Measurements from ENCODE around the gene VPS72. TPM values are rescaled to one million over a fixed set of nuclear protein-coding genes. Genes with fewer than 3 reads are reported as not detected.

Gene VPS72
- polyA plus RNA-seq, 1 donor (not counting 4 experiments of a cell fraction or from before 2014, with no cell fraction given) = 69.9 TPM

GRCh38 chr1:151137789-151138188 is 52.2 kb downstream of the VPS72 start:
- no peak overlapping the region for H3K9ac ChIP-seq (ENCODE audit: control insufficient read depth, extremely low read depth, insufficient read depth, low read length)
- H3K9me1 ChIP-seq (ENCODE audit: control insufficient read depth, extremely low read depth, insufficient read depth, low read length) = no peaks in the 10 kb centered on the region
- no peaks in the 10 kb centered on the region for H3K9me3 ChIP-seq (ENCODE audit: control insufficient read depth, low read depth, low read length)
- H3K79me2 ChIP-seq (ENCODE audit: control insufficient read depth, insufficient read depth, low read length) = no peaks in the 10 kb centered on the region
- H3K4me2 ChIP-seq (ENCODE audit: control insufficient read depth, extremely low read depth, insufficient read depth, low read depth, low read length) = no peak overlapping the region
- FAIRE-seq (no peak), DNase-seq (ENCODE audit: low read depth, low spot score) (no peak)
- no peak overlapping the region for H2AFZ ChIP-seq (ENCODE audit: control insufficient read depth, low read length)
- H3K4me1 ChIP-seq (ENCODE audit: control insufficient read depth, extremely low read depth, insufficient read depth, low read length) = no peaks in the 10 kb centered on the region
- TF ChIP-seq EZH2 (IDR thresholded peaks at IDR 0.05; ENCODE audit: low read length) = no peak
- TF ChIP-seq, protein P1, sequence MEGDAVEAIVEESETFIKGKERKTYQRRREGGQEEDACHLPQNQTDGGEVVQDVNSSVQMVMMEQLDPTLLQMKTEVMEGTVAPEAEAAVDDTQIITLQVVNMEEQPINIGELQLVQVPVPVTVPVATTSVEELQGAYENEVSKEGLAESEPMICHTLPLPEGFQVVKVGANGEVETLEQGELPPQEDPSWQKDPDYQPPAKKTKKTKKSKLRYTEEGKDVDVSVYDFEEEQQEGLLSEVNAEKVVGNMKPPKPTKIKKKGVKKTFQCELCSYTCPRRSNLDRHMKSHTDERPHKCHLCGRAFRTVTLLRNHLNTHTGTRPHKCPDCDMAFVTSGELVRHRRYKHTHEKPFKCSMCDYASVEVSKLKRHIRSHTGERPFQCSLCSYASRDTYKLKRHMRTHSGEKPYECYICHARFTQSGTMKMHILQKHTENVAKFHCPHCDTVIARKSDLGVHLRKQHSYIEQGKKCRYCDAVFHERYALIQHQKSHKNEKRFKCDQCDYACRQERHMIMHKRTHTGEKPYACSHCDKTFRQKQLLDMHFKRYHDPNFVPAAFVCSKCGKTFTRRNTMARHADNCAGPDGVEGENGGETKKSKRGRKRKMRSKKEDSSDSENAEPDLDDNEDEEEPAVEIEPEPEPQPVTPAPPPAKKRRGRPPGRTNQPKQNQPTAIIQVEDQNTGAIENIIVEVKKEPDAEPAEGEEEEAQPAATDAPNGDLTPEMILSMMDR (optimal IDR thresholded peaks at IDR 0.05 in 1 of 3, IDR thresholded peaks at IDR 0.05 in 1 of 3, conservative IDR thresholded peaks at IDR 0.05 in 1 of 3; ENCODE audit: extremely low read depth in 1 of 3, insufficient read depth in 2 of 3, low read length in 3 of 3) = no peak
- H3K27me3 ChIP-seq (ENCODE audit: control insufficient read depth, extremely low read depth, insufficient read depth, low read length) = peaks cover 12% of the 10 kb centered on the region
- dilution Hi-C loops (cut with MboI; ENCODE audit: extremely low pct_ligation_motif_present, low sequenced_read_pairs) = no loop called here
- no peak overlapping the region for H3K4me3 ChIP-seq (ENCODE audit: control insufficient read depth in 2 of 3, extremely low read depth in 1 of 3, insufficient read depth in 2 of 3, low read depth in 1 of 3, low read length in 3 of 3)
- H3K36me3 ChIP-seq (ENCODE audit: control insufficient read depth in 2 of 2, extremely low read depth in 1 of 2, insufficient read depth in 2 of 2, low read length in 2 of 2) = no peaks in the 10 kb centered on the region
- H4K20me1 ChIP-seq (ENCODE audit: control insufficient read depth, extremely low read depth, insufficient read depth, low read length) = no peaks in the 10 kb centered on the region
- no peak overlapping the region for H3K27ac ChIP-seq (ENCODE audit: control insufficient read depth, insufficient read depth, low read length)

- Histone ChIP-seq H3K9ac (ENCODE audit: control insufficient read depth, extremely low read depth, insufficient read depth, low read length) (no peak overlapping the region), H3K27ac (ENCODE audit: control insufficient read depth, insufficient read depth, low read length) (no peak overlapping the region), H3K4me1 (ENCODE audit: control insufficient read depth, extremely low read depth, insufficient read depth, low read length) (peaks cover 10% of the 10 kb centered on the region), H3K36me3 (ENCODE audit: control insufficient read depth in 2 of 2, extremely low read depth in 1 of 2, insufficient read depth in 2 of 2, low read length in 2 of 2) (no peaks in the 10 kb centered on the region), H3K4me3 (ENCODE audit: control insufficient read depth in 2 of 3, extremely low read depth in 1 of 3, insufficient read depth in 2 of 3, low read depth in 1 of 3, low read length in 3 of 3) (no peak overlapping the region), H2AFZ (ENCODE audit: control insufficient read depth, low read length) (no peak overlapping the region), H3K27me3 (ENCODE audit: control insufficient read depth, extremely low read depth, insufficient read depth, low read length) (peaks cover 23% of the 10 kb centered on the region), H3K9me1 (ENCODE audit: control insufficient read depth, extremely low read depth, insufficient read depth, low read length) (no peaks in the 10 kb centered on the region), H3K9me3 (ENCODE audit: control insufficient read depth, low read depth, low read length) (no peaks in the 10 kb centered on the region), H4K20me1 (ENCODE audit: control insufficient read depth, extremely low read depth, insufficient read depth, low read length) (no peaks in the 10 kb centered on the region), H3K4me2 (ENCODE audit: control insufficient read depth, extremely low read depth, insufficient read depth, low read depth, low read length) (no peak overlapping the region), H3K79me2 (ENCODE audit: control insufficient read depth, insufficient read depth, low read length) (no peaks in the 10 kb centered on the region)
- DNase-seq (ENCODE audit: low read depth, low spot score) (no peak), FAIRE-seq (no peak)
- TF ChIP-seq EZH2 (IDR thresholded peaks at IDR 0.05; ENCODE audit: low read length) = no peak
- TF ChIP-seq, protein P1 (optimal IDR thresholded peaks at IDR 0.05 in 1 of 3, IDR thresholded peaks at IDR 0.05 in 1 of 3, conservative IDR thresholded peaks at IDR 0.05 in 1 of 3; ENCODE audit: extremely low read depth in 1 of 3, insufficient read depth in 2 of 3, low read length in 3 of 3) = no peak
- dilution Hi-C loops (cut with MboI; ENCODE audit: extremely low pct_ligation_motif_present, low sequenced_read_pairs) = no loop called here
Measured at GRCh38 chr1:151135433-151136385, 54.3 kb downstream of the VPS72 start.

All from keratinocyte (primary cell).